Stimulated activated CD8-positive, alpha-beta memory T cell treated with anti-CD3 and anti-CD28 coated beads, Interleukin-4, amount 100 ng/mL, for 48 hours (primary cell): Measurements from ENCODE around the gene GRIN2A.

Source experiments
- DNase-seq: peaks from one replicate; pipeline ENCODE4 v3.0.0-alpha.2; 2020

GRIN2A gene

DNA sequence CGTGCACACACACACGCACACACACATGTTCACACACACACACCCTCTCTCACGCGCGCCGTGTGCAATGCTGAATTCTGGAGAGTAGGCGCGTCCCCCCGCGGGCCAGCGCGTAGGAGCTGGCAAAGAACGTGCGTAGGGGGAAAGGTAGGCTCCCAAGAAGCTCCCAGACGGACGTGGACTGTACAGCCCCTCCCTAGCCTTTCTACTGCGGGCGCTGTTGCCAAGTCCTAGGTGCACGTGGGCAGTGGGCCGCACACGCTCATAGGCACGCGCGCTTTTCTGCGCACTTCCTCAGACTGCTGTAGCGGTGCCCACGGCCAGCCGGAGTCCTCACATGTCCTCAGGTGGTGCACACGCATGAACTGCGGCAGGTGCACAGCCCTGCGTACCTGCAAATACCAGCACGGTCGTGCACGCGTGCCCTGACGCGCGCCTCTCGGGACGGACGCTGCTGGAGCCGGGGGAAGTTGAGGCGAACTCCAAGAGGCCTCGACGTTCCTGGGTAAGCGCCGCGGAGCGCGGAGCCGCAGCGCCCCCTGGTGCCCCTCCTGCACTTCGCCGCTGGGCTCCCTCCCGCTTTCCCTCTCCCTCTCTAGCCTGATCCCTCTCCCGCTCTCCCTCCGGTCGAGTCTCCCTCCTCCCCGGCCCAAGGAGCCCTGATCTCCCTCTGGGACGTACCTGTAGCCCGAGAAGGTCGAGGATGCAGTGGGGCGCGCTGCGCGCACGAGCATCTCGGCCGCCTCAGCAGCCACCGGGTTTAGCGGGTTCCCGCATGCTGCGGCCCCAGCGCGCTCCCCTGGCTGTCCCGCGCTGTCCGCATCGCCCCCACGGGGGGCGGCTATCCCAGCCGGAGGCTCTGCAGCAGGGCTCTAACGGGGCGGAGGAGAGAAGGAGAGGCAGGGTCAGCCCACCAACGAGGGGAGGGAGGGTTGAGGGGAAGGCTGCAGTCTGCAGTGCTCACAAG lies 749 bp downstream of the GRIN2A start:
- DNase-seq: peak; percentile 74

DNA sequence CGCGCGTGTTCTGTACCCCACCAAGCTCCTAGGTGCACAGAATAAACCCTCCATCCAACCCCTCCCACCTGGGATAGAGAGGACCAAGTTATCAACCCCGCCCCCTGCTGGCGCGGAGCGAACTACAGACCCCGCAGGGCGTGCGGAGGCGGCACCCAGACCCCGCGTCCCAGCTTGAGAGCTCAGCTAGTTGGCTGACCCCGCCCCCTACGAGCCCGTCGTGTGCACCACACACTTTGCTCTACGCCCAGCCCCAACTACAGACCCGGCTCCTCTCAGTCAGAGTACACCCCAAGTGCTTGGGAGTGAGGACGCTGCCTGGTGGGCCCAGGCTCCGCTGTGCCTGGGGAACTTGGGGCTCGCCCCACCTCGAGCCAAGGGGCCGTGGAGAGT lies 1.5 kb downstream of the GRIN2A start:
- DNase-seq: peak; percentile 68

DNA sequence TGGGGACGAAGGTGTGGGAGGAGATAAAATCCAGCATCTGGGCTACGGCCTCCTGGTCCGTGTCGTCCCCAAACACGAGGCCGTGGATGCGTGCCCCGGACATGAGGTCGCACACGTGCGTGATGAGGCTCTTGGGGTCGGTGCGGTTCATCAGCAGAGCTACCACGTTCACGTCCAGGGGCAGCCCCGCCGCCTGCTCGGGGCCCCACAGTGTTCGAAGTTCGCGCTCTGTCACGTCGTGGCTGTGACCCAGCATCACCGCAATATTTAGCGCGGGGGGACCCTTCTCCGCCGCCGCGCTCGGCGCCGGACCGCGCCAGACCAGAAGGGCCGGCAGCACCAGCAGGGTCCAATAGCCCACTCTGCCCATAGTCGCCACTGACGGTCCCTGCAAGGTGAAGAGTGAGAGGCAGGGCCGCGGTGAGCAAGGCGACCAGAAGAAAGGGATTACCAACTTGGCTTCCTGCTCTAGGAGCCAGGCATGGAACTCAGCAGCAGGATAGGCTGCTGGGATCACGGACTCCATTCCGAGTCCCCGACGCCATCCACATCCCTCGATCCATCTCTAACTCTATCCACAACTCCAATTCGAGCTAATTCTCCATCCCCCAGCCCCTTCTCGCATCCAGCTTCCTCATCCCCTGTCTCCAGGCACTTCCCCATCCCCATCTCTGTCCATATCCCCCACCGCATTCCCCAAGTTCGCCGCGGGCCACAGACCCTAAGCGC lies 2.0 kb downstream of the GRIN2A start:
- no peak for DNase-seq

DNA sequence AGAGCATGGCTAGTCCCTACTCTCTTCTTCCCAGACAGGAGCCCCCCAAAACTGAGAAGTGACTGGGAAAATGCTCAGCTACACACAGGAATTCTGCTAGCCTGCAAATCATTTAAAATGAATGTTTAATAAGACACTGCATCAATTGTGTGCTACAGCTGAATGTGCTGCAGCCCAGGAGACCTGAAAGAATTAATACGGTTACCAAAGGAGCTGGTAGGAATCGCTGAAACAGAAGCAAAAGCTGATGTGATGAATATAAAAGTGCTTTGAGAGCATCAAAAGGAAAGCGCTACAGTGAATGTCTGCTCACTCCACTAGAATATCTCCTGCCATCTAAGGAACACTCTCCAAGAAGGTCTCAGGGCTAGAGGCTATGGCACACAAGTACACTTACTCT lies 3.7 kb downstream of the GRIN2A start:
- DNase-seq: no peak

GRCh38 chr16:10178080-10178479 lies 4.1 kb downstream of the GRIN2A start:
- DNase-seq: no peak

- DNase-seq: no peak
Observed at GRCh38 chr16:10172848-10173655, 9.2 kb downstream of the GRIN2A start.

- DNase-seq: no peak
Observed at GRCh38 chr16:10171221-10171620, 11.0 kb downstream of the GRIN2A start.

- DNase-seq: no peak
Observed at GRCh38 chr16:10169904-10170410, 12.3 kb downstream of the GRIN2A start.

GRCh38 chr16:10169031-10169430 lies 13.2 kb downstream of the GRIN2A start:
- DNase-seq: no peak

- no peak for DNase-seq
Observed at GRCh38 chr16:10168258-10168657, 14.0 kb downstream of the GRIN2A start.

- DNase-seq: no peak
Observed at GRCh38 chr16:10165643-10166042, 16.6 kb downstream of the GRIN2A start.

- no peak for DNase-seq
Observed at GRCh38 chr16:10162981-10163380, 19.2 kb downstream of the GRIN2A start.

DNA sequence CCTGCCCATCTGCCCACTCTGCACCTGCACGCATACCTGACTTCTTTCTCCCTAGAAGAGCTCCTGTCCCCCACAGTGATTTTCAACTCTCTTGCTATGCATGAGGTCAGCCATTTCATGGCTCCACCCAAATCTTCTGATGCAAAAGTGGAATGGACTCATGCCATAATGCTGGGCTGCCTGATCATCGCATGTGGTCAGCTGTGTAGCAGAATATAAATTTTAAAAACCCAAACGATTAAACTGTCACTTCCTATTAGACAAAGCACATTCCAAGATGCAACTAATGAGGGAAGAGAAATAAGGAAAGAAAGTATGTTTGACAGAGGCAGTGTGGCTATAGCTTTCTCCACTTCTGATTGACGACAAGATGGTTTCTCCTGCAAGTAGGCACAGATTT lies 26.1 kb downstream of the GRIN2A start:
- no peak for DNase-seq

DNA sequence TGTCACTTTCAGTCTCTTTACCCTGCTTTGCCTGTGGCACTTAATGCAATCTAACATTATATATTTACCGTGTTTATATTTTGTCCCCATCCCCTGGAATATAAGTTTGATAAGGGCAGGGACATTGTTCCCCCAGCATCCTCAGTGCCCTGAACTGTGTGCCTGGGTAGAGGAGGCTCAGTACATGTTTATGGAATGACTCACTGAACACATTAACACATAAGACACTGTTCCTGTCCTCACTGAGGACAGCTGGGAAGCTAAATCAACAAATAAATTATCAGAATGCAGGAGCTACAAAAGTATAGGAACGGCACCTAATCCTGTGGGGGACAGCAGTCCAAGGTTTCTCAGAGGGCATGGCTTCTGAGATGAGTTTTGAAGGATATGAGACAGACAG lies 27.8 kb downstream of the GRIN2A start:
- no peak for DNase-seq

DNA sequence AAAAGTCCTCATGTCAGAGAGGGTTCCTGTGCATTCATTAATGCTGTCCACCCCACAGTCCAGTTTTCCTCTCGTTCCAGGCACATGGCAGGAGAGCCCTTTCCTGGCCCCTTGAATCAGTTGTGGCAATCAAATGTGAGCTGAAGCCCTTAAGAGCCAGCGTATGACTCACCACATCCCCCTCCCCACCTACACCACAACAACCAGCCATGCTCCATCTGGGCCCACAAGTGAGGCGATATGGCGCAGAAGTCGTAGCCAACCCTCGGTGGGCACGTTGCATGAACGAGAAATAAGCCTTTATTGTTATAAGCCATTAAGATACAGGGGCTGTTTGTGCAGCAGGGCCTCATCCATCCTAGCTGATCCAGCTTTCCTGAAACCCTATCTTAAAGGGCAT lies 28.2 kb downstream of the GRIN2A start:
- DNase-seq: no peak

GRCh38 chr16:10151718-10152117 lies 30.5 kb downstream of the GRIN2A start:
- DNase-seq: no peak

DNA sequence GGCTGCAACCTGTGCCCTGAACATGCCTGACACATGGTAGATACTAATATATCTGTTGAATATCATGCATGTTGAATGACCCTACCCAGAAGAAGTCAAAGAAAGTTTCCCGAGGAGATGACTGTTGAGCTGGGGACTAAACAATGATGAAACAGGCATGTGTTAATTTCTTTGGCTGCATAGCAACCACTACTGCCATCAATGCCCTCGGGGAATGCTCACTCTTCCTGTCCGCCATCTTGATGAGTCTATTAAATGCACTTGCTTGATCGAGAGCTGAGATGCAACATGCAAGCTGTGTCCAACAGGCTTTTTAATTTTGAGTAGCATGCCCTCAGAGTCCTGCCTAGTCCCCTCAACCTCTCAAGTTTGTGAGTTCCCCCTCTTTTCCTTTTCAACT lies 31.3 kb downstream of the GRIN2A start:
- DNase-seq: no peak

- no peak for DNase-seq
Observed at GRCh38 chr16:10145542-10146035, 36.6 kb downstream of the GRIN2A start.

DNA sequence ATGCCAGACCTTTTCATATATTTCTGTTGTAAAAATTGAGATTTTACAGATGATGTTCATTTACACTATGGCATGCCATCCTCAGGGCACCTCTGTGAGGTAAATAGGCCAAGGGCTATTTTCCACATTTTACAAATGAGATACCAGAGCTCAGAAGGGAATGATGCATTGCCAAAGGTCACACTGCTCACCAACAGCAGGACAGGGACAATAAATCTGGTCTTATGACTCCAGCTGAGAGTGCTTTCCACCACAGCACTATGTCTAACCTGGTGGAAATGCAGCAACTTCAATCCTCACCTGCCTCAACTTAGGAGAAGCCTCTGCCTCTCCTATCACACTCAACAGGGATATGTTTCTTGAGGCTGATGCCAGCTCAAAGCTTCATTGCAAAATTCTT lies 40.6 kb downstream of the GRIN2A start:
- no peak for DNase-seq

GRCh38 chr16:10138881-10139280 lies 43.3 kb downstream of the GRIN2A start:
- no peak for DNase-seq

GRCh38 chr16:10137341-10137740 lies 44.9 kb downstream of the GRIN2A start:
- DNase-seq: no peak

- DNase-seq: no peak
Observed at GRCh38 chr16:10136916-10137315, 45.3 kb downstream of the GRIN2A start.

GRCh38 chr16:10130538-10130937 lies 51.7 kb downstream of the GRIN2A start:
- no peak for DNase-seq
